PC-3 (cell line): Measurements from ENCODE around the gene TIMM17B. TPM values are rescaled to one million over a fixed set of nuclear protein-coding genes. Genes with fewer than 3 reads are reported as not detected.

ENCODE experiments used
- ATAC-seq: fragments of 200-7000 bp; cut with Tn5 transposase; 2 replicates; pipeline ENCODE4 v1.9.1; 2020; ENCODE audit warnings: mild to moderate bottlenecking, moderate library complexity
- BruUV-seq: library from RNA; stranded (reverse); fragments of 400-500 nt; replicated peaks from 2 replicates; lab custom pipeline; 2021; lab: Mats Ljungman, UMichigan
- CTCF ChIA-PET: fragments of 300-600 bp; sonication (Branson Sonifier 250); formaldehyde crosslinking; loops from one replicate; lab custom pipeline; 2022; ENCODE audit warnings: antibody characterized with exemption; lab: Charles Lee
- POLR2A ChIA-PET: fragments of 300-600 bp; sonication (Branson Sonifier 250); formaldehyde crosslinking; loops from one replicate; lab custom pipeline; 2022; ENCODE audit warnings: antibody characterized with exemption; ENCODE audit not compliant: unreplicated experiment; lab: Charles Lee
- DNase-seq: peaks from one replicate; pipeline ENCODE4 v3.0.0-alpha.2; 2015
- H2AFZ ChIP-seq: fragments of 300-600 bp; sonication (generic); 2 replicates; pipeline ENCODE4 v1.6.0; 2016; ENCODE audit warnings: antibody characterized with exemption, low read length
- H3F3A ChIP-seq: fragments of 300-600 bp; sonication (generic); one replicate; pipeline ENCODE4 v1.6.0; 2017; ENCODE audit warnings: antibody characterized with exemption, low read length, control low read depth, mild to moderate bottlenecking; ENCODE audit not compliant: unreplicated experiment
- H3K27ac ChIP-seq: fragments of 300-600 bp; sonication (generic); 2 replicates; pipeline ENCODE4 v1.5.1; 2016; ENCODE audit warnings: mild to moderate bottlenecking, low read length
- H3K27me3 ChIP-seq: fragments of 300-600 bp; sonication (generic); 2 replicates; pipeline ENCODE4 v1.6.1; 2016; ENCODE audit warnings: low read length, mixed read lengths
- H3K36me3 ChIP-seq: fragments of 300-600 bp; sonication (generic); 2 replicates; pipeline ENCODE4 v1.6.1; 2016; ENCODE audit warnings: low read depth, mixed run types, low read length, mixed read lengths
- H3K4me1 ChIP-seq: fragments of 300-600 bp; sonication (generic); 2 replicates; pipeline ENCODE4 v1.5.1; 2016; ENCODE audit warnings: low read length; ENCODE audit not compliant: insufficient read depth
- H3K4me2 ChIP-seq: fragments of 300-600 bp; sonication (generic); 2 replicates; pipeline ENCODE4 v1.6.0; 2016; ENCODE audit warnings: low read length
- H3K4me3 ChIP-seq: fragments of 300-600 bp; sonication (generic); 2 replicates; pipeline ENCODE4 v1.5.1; 2016; ENCODE audit warnings: mild to moderate bottlenecking, low read length, mixed read lengths
- H3K79me2 ChIP-seq: fragments of 300-600 bp; sonication (generic); 2 replicates; pipeline ENCODE4 v1.6.1; 2017; ENCODE audit warnings: low read length, mixed read lengths
- H3K9ac ChIP-seq: fragments of 300-600 bp; sonication (generic); 2 replicates; pipeline ENCODE4 v1.6.0; 2016; ENCODE audit warnings: mild to moderate bottlenecking, low read length
- H3K9me2 ChIP-seq: fragments of 300-600 bp; sonication (generic); replicated peaks from 2 replicates; pipeline ENCODE4 v1.6.1; 2016; ENCODE audit warnings: mixed run types, low read length, mixed read lengths
- H3K9me3 ChIP-seq: fragments of 300-600 bp; sonication (generic); 2 replicates; pipeline ENCODE4 v1.6.1; 2016; ENCODE audit warnings: low read length, mixed read lengths
- H4K20me1 ChIP-seq: fragments of 300-600 bp; sonication (generic); 2 replicates; pipeline ENCODE4 v1.6.1; 2016; ENCODE audit warnings: low read length, mixed read lengths
- EZH2 ChIP-seq: fragments of 300-600 bp; sonication (generic); IDR thresholded peaks from one replicate; pipeline ENCODE4 v1.6.1; 2017; ENCODE audit warnings: antibody characterized with exemption, mild to moderate bottlenecking, low read length; ENCODE audit not compliant: unreplicated experiment
- EZH2phosphoT487 ChIP-seq: fragments of 300-600 bp; sonication (generic); IDR thresholded peaks from 2 replicates; pipeline ENCODE4 v1.6.1; 2018; ENCODE audit warnings: mild to moderate bottlenecking, antibody characterized with exemption, low read length, borderline replicate concordance
- intact Hi-C: fragments of 100-400 bp; cut with micrococcal nuclease; formaldehyde crosslinking; loops from 2 replicates; pipeline ENCODE4 v1.9.0; 2023
- total RNA-seq: library from RNA; depleted of rRNA; stranded (reverse); fragments of >200 nt; gene quantifications from 2 replicates; pipeline ENCODE4 v1.2.3, GENCODE V29; 2014
- TF ChIP-seq, protein P1 (sequence below): fragments of 300-600 bp; sonication (generic); conservative IDR thresholded peaks from 2 replicates; pipeline ENCODE4 v1.5.1; 2017; ENCODE audit warnings: antibody characterized with exemption, low read depth, mild to moderate bottlenecking, low read length

TIMM17B gene
- total RNA-seq, 1 experiment from 2014 or later: 101 TPM

DNA sequence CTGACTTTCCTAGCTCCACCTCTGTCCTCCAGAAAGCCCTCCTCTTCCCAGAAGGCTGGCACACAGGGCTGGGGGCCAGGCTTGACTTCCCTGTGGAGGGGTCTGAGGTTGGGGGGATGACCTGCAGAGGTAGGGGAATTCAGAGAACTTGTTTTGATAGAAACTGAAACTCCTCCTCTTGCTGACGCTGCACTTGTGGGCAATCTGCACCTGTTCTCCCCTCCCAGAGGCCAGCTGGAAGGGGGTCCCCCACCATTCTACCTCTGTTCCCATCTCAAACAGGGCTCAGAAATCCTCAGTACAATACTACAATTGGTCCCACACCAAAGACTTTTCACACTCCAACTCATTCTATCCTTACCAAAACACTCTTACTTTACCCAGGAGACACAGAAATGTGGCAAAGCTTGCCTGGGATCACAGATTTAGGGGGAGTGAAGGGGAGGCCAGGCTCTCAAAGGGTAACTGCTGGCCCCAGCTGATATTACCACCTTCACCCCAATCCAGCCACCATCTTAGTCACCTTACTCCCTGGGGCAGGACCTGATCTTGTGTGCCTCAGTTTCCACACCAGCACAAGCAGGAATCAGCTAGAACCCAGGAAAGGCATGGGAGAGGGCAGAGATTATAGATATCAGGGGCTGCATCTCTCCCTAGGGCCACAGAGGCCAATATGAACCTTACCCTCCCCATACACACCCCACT lies 41.3 kb upstream of the TIMM17B start:
- TF ChIP-seq, protein P1, sequence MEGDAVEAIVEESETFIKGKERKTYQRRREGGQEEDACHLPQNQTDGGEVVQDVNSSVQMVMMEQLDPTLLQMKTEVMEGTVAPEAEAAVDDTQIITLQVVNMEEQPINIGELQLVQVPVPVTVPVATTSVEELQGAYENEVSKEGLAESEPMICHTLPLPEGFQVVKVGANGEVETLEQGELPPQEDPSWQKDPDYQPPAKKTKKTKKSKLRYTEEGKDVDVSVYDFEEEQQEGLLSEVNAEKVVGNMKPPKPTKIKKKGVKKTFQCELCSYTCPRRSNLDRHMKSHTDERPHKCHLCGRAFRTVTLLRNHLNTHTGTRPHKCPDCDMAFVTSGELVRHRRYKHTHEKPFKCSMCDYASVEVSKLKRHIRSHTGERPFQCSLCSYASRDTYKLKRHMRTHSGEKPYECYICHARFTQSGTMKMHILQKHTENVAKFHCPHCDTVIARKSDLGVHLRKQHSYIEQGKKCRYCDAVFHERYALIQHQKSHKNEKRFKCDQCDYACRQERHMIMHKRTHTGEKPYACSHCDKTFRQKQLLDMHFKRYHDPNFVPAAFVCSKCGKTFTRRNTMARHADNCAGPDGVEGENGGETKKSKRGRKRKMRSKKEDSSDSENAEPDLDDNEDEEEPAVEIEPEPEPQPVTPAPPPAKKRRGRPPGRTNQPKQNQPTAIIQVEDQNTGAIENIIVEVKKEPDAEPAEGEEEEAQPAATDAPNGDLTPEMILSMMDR: no peak
- TF ChIP-seq EZH2phosphoT487: no peak
- TF ChIP-seq EZH2: no peak
- no TSS peak for BruUV-seq
- CTCF ChIA-PET: no interaction called here
- no peaks in the 10 kb centered on the region for H3K27me3 ChIP-seq
- no peaks in the 10 kb centered on the region; the same call in 1 of the 2 replicates for H3K79me2 ChIP-seq
- DNase-seq (no peak), ATAC-seq (no peak)
- H3K27ac ChIP-seq: no peak overlapping the region
- no peaks in the 10 kb centered on the region for H3F3A ChIP-seq
- H3K4me3 ChIP-seq: no peak overlapping the region
- H4K20me1 ChIP-seq: no peaks in the 10 kb centered on the region
- H3K4me2 ChIP-seq: no peak overlapping the region
- H3K9me2 ChIP-seq: no peaks in the 10 kb centered on the region
- no peaks in the 10 kb centered on the region for H3K9me3 ChIP-seq
- POLR2A ChIA-PET: no interaction called here
- peaks cover 15% of the 10 kb centered on the region for H3K36me3 ChIP-seq
- H2AFZ ChIP-seq: no peak overlapping the region
- intact Hi-C loops: no loop called here
- H3K4me1 ChIP-seq: no peaks in the 10 kb centered on the region
- no peak overlapping the region for H3K9ac ChIP-seq

DNA sequence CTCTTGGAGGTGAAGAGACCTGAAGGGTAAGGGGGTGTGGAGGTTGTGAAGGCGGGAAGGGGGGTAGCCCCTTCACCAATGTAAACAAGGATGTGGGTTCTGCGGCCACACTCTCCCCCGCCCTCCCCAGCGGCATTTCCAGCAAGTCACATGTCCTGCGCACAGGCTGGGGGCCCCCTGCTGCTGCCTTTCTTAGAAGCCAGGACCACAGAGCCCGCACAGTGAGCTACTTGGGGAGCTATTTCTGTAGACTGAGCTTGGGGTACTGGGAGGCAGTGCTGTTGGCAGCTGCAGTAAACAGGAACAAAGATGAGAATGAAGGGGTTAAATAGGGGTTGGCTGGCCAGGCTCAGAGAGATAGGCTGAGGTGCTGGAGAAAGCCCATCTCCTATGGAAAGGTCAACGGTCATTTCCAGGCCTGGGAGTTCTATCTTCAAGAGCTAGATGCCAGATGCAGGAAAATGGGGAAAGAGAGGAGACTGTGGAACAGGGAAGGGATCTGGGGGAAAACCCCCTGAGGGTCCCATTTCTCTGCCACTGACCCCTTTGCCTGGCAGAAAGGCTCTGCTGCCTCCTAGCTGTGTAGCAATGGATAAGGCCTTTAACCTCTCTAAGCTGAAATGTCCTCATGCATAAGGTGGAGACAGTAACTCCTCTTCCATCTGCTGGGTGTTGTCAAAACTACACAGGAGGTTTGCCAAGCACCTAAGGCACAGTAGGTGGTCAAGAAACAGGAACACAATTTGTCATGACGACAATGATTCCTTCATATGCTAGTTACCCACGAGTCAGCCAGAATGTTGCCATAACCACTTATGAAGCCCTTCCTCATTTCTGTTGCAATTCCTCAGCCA lies 39.7 kb upstream of the TIMM17B start:
- H3K9ac ChIP-seq: no peak overlapping the region
- H3K9me3 ChIP-seq: no peaks in the 10 kb centered on the region
- ATAC-seq (no peak), DNase-seq (no peak)
- BruUV-seq: no TSS peak
- ChIA-PET CTCF (no interaction called here), POLR2A (no interaction called here)
- no peak overlapping the region for H3K4me2 ChIP-seq
- TF ChIP-seq EZH2phosphoT487 (no peak), EZH2 (no peak)
- TF ChIP-seq, protein P1: no peak
- no peaks in the 10 kb centered on the region for H3K27me3 ChIP-seq
- no peaks in the 10 kb centered on the region for H3K4me1 ChIP-seq
- H3K79me2 ChIP-seq: no peaks in the 10 kb centered on the region; the same call in 1 of the 2 replicates
- no peak overlapping the region for H3K4me3 ChIP-seq
- intact Hi-C loops: no loop called here
- H3K36me3 ChIP-seq: peaks cover 25% of the 10 kb centered on the region
- H3K9me2 ChIP-seq: no peaks in the 10 kb centered on the region
- no peaks in the 10 kb centered on the region for H4K20me1 ChIP-seq
- H3F3A ChIP-seq: no peaks in the 10 kb centered on the region
- H2AFZ ChIP-seq: no peak overlapping the region
- H3K27ac ChIP-seq: no peak overlapping the region
